DOHH2 (cell line): ENCODE results near the gene CCNO.

ENCODE experiments used
- H3F3A ChIP-seq: fragments of 200-600 bp; sonication (generic), shearing (Covaris generic); 2 replicates; pipeline ENCODE4 v1.6.0; 2016; ENCODE audit warnings: antibody characterized with exemption, mild to moderate bottlenecking; ENCODE audit not compliant: control insufficient read depth, insufficient read depth
- H3K27ac ChIP-seq: fragments of 200-600 bp; sonication (generic); 2 replicates; pipeline ENCODE4 v1.5.1; 2014; ENCODE audit warnings: low read depth, mild to moderate bottlenecking, low read length, moderate library complexity
- H3K27me3 ChIP-seq: fragments of 200-600 bp; sonication (generic); 2 replicates; pipeline ENCODE4 v1.6.1; 2014; ENCODE audit warnings: mild to moderate bottlenecking, low read length, mixed read lengths; ENCODE audit not compliant: control insufficient read depth
- H3K36me3 ChIP-seq: fragments of 200-600 bp; sonication (generic); 2 replicates; pipeline ENCODE4 v1.6.1; 2014; ENCODE audit warnings: mild to moderate bottlenecking, low read length, moderate library complexity, mixed read lengths; ENCODE audit not compliant: control insufficient read depth
- H3K4me1 ChIP-seq: fragments of 200-600 bp; sonication (generic); 2 replicates; pipeline ENCODE4 v1.6.1; 2014; ENCODE audit warnings: mild to moderate bottlenecking, low read length, mixed read lengths; ENCODE audit not compliant: control insufficient read depth
- H3K4me2 ChIP-seq: fragments of 200-600 bp; sonication (generic); 2 replicates; pipeline ENCODE4 v1.6.0; 2014; ENCODE audit warnings: mild to moderate bottlenecking, low read length, moderate library complexity
- H3K4me3 ChIP-seq: fragments of 200-600 bp; sonication (generic); 2 replicates; pipeline ENCODE4 v1.5.1; 2014; ENCODE audit warnings: mild to moderate bottlenecking, low read length, mixed read lengths
- H3K79me2 ChIP-seq: fragments of 200-600 bp; sonication (generic); 2 replicates; pipeline ENCODE4 v1.6.1; 2014; ENCODE audit warnings: mild to moderate bottlenecking, low read length, mixed read lengths; ENCODE audit not compliant: control insufficient read depth
- H3K9me2 ChIP-seq: fragments of 200-600 bp; sonication (generic); replicated peaks from 2 replicates; pipeline ENCODE4 v1.6.1; 2014; ENCODE audit warnings: mild to moderate bottlenecking, low read length, mixed read lengths; ENCODE audit not compliant: control insufficient read depth
- H3K9me3 ChIP-seq: fragments of 200-600 bp; sonication (generic); 2 replicates; pipeline ENCODE4 v1.6.1; 2014; ENCODE audit warnings: antibody characterized with exemption, low read length, mixed read lengths; ENCODE audit not compliant: control insufficient read depth, insufficient read depth
- H4K20me1 ChIP-seq: fragments of 200-600 bp; sonication (generic); 2 replicates; pipeline ENCODE4 v1.6.0; 2014; ENCODE audit warnings: low read depth, mild to moderate bottlenecking, antibody characterized with exemption, low read length, moderate library complexity; ENCODE audit not compliant: control insufficient read depth, insufficient read depth
- CTCF ChIP-seq: fragments of 200-600 bp; sonication (generic); IDR thresholded peaks from one replicate; pipeline ENCODE4 v1.5.1; 2014; ENCODE audit warnings: antibody characterized with exemption, mild to moderate bottlenecking, low read depth, low read length; ENCODE audit not compliant: poor library complexity, severe bottlenecking
- EZH2phosphoT487 ChIP-seq: fragments of 200-600 bp; sonication (generic); IDR thresholded peaks from 2 replicates; pipeline ENCODE4 v1.6.1; 2017; ENCODE audit warnings: borderline replicate concordance, mild to moderate bottlenecking, antibody characterized with exemption, low read length, moderate library complexity, mixed read lengths

CCNO gene

DNA sequence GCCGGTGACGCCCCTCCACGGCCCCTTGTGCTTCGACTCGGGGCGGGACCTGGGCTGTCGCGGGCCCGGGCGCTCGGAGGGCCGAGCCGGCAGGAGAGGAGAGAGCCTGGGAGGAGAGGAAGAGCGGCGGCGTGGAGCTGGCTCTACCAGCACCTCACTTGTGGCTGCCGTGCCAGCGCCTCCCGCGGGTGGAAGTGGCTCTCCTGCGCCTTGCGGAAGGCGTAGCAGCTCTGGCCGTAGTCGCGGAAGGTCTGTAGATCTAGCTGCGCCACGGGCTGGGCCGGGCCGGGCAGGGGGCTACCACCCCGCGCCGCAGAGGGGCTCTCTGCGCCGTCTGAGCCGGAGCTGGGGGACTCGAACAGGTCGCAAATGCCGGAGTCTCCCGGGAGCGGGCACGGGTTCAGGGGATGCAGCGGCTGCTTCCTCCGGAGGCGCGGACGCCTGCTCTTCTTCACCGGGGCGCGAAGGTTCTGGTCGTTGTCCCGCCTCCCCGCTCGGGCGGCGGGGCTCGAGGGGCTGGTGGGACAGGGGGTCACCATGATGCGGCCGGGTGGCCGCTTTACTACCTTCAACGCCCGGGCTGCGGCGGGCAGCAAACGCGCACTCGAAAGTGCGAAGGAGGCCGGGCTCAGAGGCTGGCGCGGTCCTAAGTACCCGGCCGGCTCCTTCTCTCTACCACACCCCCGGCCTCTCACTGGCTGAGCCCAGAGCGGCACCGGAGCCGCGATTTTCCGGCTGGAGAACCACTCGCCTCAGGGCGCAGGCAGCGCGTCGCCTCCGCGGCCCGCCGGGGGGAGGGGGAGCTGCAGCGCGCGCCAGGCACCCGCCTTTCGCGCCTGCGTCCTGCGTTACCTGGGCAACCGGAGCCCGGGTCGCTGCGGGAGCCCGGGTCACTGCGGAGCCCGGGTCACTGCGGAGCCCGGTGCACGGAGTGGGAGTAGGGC, at the start of gene CCNO:
TSS of gene CCNO (minus strand) at position 624 of the 944 bp plus-strand sequence. CDS start at position 539, 85 bp downstream.
- no peaks in the 10 kb centered on the region for H4K20me1 ChIP-seq
- H3K4me1 ChIP-seq: peaks cover 31% of the 10 kb centered on the region
- H3K9me2 ChIP-seq: no peaks in the 10 kb centered on the region
- TF ChIP-seq CTCF (no peak), EZH2phosphoT487 (no peak; the same call in none of the 2 replicates)
- H3K27me3 ChIP-seq: peaks cover 75% of the 10 kb centered on the region
- H3K9me3 ChIP-seq: no peaks in the 10 kb centered on the region
- no peaks in the 10 kb centered on the region for H3K79me2 ChIP-seq
- H3K4me3 ChIP-seq: peak within 1 kb of the TSS; percentile 74
- H3F3A ChIP-seq: no peaks in the 10 kb centered on the region
- no peak within 1 kb of the TSS for H3K27ac ChIP-seq
- peak within 1 kb of the TSS; percentile 80 for H3K4me2 ChIP-seq
- H3K36me3 ChIP-seq: no peaks in the 10 kb centered on the region

- no peak overlapping the region for H3K27ac ChIP-seq
These were observed 45.4 kb upstream of the CCNO start for GRCh38 chr5:55278778-55279177.

GRCh38 chr5:55276771-55277170, 43.4 kb upstream of the CCNO start:
- no peak for TF ChIP-seq CTCF
- no peak for TF ChIP-seq EZH2phosphoT487
- Histone ChIP-seq H3K27me3 (no peaks in the 10 kb centered on the region), H3F3A (peaks cover 2% of the 10 kb centered on the region; the same call in 1 of the 2 replicates), H3K36me3 (peaks cover 73% of the 10 kb centered on the region), H3K4me1 (no peaks in the 10 kb centered on the region), H3K27ac (no peak overlapping the region), H3K4me3 (no peak overlapping the region), H3K9me2 (no peaks in the 10 kb centered on the region), H3K79me2 (no peaks in the 10 kb centered on the region), H3K9me3 (no peaks in the 10 kb centered on the region), H4K20me1 (no peaks in the 10 kb centered on the region), H3K4me2 (no peak overlapping the region)

More at GRCh38 chr5:55278778-55279177, 45.4 kb upstream of the CCNO start:
- Histone ChIP-seq H4K20me1 (no peaks in the 10 kb centered on the region), H3K9me2 (no peaks in the 10 kb centered on the region), H3K4me3 (no peak overlapping the region), H3K4me2 (no peak overlapping the region), H3K4me1 (no peaks in the 10 kb centered on the region), H3K36me3 (peaks cover 72% of the 10 kb centered on the region), H3K27me3 (no peaks in the 10 kb centered on the region), H3K79me2 (no peaks in the 10 kb centered on the region), H3F3A (peaks cover 2% of the 10 kb centered on the region; the same call in 1 of the 2 replicates), H3K9me3 (no peaks in the 10 kb centered on the region)
- no peak for TF ChIP-seq EZH2phosphoT487

- Histone ChIP-seq H3K27me3 (no peaks in the 10 kb centered on the region), H3K9me2 (no peaks in the 10 kb centered on the region), H3K4me3 (no peak overlapping the region), H3K79me2 (no peaks in the 10 kb centered on the region), H3K4me2 (no peak overlapping the region), H3K27ac (no peak overlapping the region), H3K4me1 (no peaks in the 10 kb centered on the region), H4K20me1 (no peaks in the 10 kb centered on the region), H3K36me3 (peaks cover 61% of the 10 kb centered on the region), H3K9me3 (no peaks in the 10 kb centered on the region), H3F3A (no peaks in the 10 kb centered on the region)
- TF ChIP-seq CTCF: no peak
- no peak for TF ChIP-seq EZH2phosphoT487
These were observed 24.9 kb upstream of the CCNO start for GRCh38 chr5:55258339-55258738.
